NCI-H748 (cell line): ENCODE data around the gene RBFOX2.
"Not testable (repeated sequence)": the region's sequence is repeated elsewhere in the genome, so short reads cannot be mapped to it uniquely, and the experiment has no call there.

Experiments used
- DNase-seq: peaks from one replicate; lab custom pipeline; 2025; ENCODE audit not compliant: unreplicated experiment; lab: John Stamatoyannopoulos, UW

RBFOX2 gene, protein sequence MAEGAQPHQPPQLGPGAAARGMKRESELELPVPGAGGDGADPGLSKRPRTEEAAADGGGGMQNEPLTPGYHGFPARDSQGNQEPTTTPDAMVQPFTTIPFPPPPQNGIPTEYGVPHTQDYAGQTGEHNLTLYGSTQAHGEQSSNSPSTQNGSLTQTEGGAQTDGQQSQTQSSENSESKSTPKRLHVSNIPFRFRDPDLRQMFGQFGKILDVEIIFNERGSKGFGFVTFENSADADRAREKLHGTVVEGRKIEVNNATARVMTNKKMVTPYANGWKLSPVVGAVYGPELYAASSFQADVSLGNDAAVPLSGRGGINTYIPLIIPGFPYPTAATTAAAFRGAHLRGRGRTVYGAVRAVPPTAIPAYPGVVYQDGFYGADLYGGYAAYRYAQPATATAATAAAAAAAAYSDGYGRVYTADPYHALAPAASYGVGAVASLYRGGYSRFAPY

DNA sequence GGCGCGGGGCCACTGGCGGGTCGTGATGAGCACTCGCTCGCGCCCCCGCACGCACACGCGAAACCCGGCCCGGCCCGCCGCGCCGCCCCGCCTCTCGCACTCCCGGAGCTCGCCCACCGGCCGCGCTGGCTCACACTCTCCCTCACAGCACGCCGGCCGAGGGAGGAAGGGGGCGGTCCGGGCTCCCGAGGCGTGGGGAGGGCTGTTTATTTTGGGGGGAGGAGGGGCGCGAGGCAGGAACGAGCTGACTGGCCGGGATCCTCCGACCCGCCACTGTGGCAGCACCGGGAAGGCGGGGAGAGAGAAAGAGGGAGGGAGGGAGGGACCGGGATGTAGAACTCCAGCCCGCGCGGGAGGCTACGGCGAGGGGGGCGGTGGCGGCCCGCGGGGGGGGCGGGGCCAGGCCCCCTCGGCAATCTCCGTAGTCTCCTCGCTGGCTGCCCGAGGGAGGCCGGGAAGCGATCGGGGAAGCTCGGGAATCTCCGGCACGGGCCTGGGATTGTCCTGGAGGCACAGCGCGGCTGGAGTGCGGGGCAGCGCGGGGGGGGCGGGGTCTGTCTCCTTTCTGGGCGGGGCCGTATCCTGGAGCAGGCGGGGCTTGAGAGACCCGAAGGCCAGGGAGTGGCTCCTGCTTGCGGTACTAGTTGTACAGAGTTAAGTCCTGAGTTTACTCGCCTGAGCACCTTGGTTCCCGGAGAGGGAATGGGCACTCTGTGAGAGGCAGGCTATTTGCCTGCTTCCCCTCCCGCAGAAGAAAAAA, at the start of gene RBFOX2:
RBFOX2 (minus strand) TSS at position 179 of the 760 bp plus-strand sequence. CDS start 399 bp downstream, outside the sequence.
- peak; percentile 92 for DNase-seq

GRCh38 chr22:36077271-36077670, 48.6 kb upstream of the RBFOX2 start:
- no peak for DNase-seq

DNA sequence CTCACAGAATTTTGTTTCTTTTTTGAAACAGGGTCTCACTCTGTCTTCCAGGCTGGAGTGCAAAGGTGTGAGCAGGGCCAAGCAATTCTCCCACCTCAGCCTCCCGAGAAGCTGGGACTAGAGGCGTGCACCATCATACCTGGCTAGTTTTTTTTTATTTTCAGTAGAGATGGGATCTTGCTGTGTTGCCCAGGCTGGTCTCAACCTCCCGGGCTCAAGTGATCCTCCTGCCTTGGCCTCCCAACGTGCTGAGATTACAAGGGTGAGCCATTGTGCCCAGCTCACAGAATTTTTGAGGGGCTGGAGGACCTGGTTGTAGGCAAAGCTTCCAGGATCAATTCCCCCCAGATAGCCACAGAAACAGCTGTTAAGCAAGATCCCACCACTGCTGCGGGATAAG, 47.1 kb upstream of the RBFOX2 start:
- no peak for DNase-seq

DNA sequence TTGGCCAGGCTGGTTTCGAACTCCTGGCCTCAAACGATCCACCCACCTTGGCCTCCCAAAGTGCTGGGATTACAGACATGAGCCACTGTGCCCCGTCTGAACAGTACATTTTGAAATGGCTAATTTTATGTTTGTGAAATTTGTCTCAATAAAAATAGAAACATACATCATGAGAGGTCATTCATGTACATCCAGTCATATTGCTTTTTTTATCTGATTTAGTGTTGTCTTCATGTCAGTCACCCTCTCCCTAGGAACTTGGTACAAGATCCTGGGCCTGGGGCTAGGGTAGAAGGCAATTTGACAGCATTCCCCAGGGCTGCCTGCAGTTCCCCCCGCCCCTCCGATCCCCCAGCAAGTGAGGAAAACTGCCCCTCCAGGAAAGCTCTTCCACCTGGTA, 46.6 kb upstream of the RBFOX2 start:
- DNase-seq: no peak

GRCh38 chr22:36073476-36073875, 44.9 kb upstream of the RBFOX2 start:
- no peak for DNase-seq

- DNase-seq: not testable (repeated sequence)
Observed at GRCh38 chr22:36070645-36071044, 42.0 kb upstream of the RBFOX2 start.

DNA sequence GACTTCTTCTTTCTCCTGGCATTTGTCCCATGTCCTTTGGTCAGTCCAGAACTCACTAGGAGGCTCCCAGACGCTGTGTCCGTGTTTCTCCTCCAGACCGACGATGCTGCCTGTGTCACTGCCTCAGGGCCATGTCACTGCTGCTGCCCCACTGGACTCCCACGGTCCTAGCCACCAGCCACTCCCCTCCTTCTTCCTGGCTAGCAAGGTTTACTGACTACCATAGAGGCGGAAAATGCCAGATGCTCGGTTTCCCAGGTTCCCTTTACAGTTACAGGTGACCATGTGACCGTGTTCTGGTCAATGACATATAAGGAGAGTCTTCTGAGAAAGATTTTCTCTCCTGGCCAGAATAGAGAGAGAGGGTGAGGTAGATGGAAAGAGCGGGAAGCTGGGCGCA, 40.7 kb upstream of the RBFOX2 start:
- no peak for DNase-seq

- DNase-seq: no peak
Observed at GRCh38 chr22:36068776-36069344, 40.2 kb upstream of the RBFOX2 start.

- no peak for DNase-seq
Observed at GRCh38 chr22:36067235-36067558, 38.6 kb upstream of the RBFOX2 start.

DNA sequence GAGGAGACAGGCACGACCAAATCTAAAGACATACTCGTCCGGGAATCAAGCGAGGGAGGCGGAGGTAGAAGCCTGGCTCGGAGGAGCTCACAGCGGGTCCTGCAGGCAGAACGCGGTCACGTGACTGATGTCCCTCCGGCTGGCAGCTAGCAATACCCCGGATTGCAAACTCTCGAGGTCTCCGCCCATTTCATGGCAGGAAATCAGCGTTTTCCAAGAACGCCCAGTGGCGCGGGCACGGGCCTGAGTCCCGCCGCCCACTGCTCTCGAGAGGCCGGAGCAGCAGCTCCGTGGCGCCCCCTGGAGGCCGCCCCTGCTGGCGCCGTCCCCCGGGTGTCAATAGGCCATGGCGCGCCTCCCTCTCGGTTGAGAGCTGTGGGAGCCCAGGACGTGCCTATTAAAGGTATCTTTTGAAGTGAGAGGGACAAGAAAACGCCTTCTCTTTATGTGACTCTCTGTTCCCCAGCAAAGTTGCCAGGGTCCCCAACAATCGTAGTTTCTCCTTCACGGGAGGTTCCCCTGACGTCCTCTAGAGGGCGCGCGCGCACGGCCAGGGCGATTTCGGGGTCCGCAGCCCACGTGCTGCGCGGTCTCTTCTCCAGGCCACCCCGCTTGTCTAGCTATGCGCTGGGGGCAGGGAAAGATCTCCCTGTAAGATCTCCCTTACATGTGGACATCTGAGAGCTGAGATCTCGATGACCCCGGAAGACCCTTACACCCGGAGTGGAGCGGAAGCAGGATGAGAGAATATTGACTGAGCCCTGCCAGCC, 37.3 kb upstream of the RBFOX2 start:
- DNase-seq: peak; percentile 93

GRCh38 chr22:36065462-36065774, 36.8 kb upstream of the RBFOX2 start:
- DNase-seq: no peak

DNA sequence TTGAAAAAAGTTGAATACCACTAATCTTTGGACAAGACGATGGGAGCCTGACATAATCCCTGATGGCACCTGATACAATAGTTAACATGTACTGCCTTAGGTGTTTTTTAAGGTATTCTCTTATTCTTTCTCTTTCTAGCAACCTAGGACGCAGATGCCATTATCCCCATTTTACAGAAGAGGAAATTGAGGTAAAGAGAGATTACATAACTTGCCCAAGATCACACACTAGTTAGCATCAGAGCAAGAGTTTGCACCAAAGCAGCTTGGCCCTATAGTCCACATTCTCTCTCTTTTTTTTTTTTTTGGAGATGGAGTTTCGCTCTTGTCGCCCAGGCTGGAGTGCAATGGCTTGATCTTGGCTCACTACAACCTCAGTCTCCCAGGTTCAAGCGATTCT, 35.7 kb upstream of the RBFOX2 start:
- DNase-seq: no peak

GRCh38 chr22:36056980-36057379, 28.4 kb upstream of the RBFOX2 start:
- no peak for DNase-seq

GRCh38 chr22:36055376-36056295, 27.0 kb upstream of the RBFOX2 start:
- no peak for DNase-seq

- DNase-seq: not testable (repeated sequence)
Observed at GRCh38 chr22:36054446-36054845, 25.8 kb upstream of the RBFOX2 start.

DNA sequence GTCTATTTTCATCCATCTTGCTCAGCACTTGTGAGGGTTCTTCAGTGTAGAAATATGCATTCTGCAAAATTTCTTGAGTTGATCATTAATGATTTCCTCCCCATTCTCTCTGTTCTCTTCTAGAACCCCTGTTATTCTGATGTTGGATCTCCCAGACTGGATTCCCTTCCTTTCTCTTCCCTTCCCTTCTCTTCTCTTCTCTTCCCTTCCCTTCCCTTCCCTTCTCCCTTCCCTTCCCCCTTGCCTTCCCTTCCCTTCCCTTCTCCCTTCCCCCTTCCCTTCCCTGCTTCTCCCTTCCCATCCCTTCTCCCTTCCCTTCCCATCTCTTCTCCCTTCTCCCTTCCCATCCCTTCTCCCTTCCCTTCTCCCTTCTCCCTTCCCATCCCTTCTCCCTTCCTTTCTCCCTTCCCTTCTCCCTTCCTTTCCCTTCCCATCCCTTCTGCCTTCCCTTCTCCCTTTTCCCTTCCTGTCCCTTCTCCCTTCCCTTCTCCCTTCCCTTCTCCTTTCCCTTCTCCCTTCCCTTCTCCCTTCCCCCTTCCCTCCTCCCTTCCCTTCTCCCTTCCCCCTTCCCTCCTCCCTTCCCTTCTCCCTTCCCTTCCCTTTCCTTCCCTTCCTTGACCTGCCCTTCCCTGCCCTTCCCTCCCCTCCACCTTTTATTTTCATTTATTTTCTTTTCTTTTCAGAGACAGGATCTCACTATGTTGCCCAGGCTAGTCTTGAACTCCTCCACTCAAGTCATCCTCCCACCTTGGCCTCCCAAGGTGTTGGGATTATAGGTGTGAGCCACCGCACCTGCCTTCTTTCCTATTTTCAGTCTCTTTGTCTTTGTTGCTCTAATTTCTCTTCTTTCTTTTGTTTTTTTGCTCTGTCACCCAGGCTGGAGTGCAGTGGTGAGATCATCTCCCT, 24.9 kb upstream of the RBFOX2 start:
- no peak for DNase-seq

GRCh38 chr22:36052505-36052941, 23.9 kb upstream of the RBFOX2 start:
- no peak for DNase-seq

DNA sequence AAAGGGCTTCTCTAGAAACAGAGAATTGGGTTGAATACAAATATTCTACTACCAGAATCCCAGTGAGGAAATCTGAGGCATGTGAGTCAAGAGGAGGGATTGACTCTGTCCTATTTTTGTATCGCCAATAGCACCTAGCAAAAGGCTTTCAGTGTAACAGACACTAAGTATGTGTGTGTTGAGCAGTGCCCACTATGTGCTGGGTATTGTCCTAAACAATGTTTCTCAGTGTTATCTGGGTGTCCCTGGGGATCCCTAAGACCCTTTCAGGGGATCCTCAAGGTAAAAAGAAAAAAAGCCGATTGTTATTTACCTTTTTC, 21.0 kb upstream of the RBFOX2 start:
- DNase-seq: no peak

GRCh38 chr22:36048911-36049677, 20.5 kb upstream of the RBFOX2 start:
- DNase-seq: no peak
